ENCODE results near the gene LRRTM4.
A peak's percentile ranks its signal among the peaks of the same experiment; 100 is the strongest.

The LRRTM4 gene

DNA sequence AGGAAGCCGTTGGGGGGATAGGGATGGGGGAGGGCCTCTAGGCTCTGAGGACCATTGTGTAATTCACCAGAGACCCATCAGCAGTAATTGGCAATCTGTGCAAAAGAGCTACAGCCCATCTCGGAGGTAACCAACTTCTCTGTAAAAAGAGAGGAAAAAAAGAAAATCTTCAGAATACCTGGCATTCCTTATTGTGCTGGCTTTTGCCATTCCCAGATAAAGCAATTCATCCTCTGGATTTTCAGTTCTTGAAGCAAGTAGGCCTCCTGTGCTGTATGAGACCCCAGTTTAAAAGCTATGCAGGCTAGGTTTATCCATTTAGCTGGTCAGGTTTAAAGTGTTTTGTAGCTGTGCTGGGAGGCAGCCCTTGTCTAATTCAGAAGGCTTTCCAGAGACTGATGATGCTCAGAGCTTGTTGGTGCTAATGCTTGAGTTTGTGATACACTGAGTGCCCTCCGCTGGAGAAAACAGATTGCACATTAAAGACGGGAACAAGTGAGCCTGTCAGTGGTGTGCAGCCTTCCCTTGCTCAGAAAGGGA, at the start of gene LRRTM4:
Gene LRRTM4 (minus strand): TSS at position 446 of the 540 bp plus-strand sequence.
- in situ Hi-C loops (cut with HindIII; ENCODE audit: low pct_ligation_motif_present, low pct_unique_long_range_greater_than_20kb, low sequenced_read_pairs) = no loop called here
- peak; percentile 12 for DNase-seq

DNA sequence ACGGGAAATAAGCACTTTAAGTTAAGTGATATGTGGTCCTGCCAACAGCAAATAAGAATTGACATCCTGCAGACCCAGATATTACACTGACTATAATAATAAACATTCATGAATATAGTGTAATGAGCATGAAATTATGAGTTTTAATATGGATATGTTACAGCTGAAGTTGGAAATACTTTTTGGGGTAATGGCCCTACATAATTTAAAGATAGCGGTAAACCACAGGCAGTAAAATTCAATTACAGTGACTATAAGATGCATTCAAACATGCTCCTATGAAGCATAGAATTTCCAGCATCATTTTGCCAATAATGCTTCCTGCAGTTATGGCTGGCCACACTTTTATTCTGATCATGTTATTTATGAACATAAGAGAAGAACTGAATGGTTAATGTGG, 49.4 kb upstream of the LRRTM4 start:
- no peak for DNase-seq
- in situ Hi-C loops (cut with HindIII; ENCODE audit: low pct_ligation_motif_present, low pct_unique_long_range_greater_than_20kb, low sequenced_read_pairs) = no loop called here

DNA sequence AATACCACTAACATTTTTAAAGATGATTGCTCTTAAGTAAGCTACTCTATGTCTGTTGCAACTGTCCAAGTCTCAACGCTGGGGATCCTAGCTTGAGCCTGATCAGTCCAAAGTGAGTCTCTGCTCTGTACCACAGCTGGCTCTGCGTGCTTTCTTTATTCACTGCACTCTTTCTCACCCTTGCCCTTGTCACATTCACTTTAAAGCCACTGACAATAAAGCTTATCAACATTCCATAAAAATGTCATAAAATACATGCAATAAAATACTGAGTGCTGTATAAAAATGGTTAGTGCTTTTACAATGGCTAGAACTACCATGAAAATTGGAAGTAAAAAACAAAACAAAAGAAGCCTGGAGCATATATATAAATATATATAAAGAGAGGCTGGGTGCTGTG, 45.5 kb upstream of the LRRTM4 start:
- in situ Hi-C loops (cut with HindIII; ENCODE audit: low pct_ligation_motif_present, low pct_unique_long_range_greater_than_20kb, low sequenced_read_pairs) = no loop called here
- no peak for DNase-seq

DNA sequence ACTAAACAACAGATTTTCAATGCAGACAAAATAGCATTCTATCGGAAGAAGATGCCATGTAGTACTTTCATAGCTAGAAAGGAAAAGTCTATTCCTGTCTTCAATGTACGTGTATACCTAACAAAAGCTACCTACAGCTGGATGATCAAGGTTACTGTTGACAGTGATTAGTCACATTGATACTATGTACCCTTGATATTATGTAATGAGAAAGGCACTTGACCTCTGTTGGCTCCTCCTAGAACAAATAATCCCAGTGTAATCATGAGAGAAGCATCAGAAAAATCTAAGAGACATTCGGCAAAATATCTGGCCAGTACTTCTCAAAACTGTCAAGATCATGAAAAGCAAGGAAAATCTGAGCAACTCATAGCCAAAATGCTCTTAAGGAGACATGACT, 44.4 kb upstream of the LRRTM4 start:
- in situ Hi-C loops (cut with HindIII; ENCODE audit: low pct_ligation_motif_present, low pct_unique_long_range_greater_than_20kb, low sequenced_read_pairs) = no loop called here
- DNase-seq = no peak

DNA sequence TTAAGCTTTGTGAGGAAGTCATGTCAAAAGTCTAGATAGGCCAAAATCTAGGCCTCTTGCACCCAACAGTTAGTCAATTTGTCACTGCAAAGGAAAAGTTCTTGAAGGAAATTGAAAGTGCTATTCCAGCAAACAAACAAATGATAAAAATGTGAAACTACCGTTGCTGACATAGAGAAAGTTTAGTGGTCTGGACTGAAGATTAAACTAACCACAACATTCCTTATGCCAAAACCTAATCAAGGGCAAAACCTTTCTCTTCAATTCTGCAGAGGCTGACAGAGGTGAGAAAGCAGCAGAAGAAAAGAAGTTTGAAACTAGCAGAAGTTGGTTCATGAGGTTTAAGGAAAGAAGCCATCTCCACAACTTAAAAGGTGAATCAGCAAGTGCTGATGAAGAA, 44.0 kb upstream of the LRRTM4 start:
- DNase-seq = no peak
- in situ Hi-C loops (cut with HindIII; ENCODE audit: low pct_ligation_motif_present, low pct_unique_long_range_greater_than_20kb, low sequenced_read_pairs) = no loop called here

DNA sequence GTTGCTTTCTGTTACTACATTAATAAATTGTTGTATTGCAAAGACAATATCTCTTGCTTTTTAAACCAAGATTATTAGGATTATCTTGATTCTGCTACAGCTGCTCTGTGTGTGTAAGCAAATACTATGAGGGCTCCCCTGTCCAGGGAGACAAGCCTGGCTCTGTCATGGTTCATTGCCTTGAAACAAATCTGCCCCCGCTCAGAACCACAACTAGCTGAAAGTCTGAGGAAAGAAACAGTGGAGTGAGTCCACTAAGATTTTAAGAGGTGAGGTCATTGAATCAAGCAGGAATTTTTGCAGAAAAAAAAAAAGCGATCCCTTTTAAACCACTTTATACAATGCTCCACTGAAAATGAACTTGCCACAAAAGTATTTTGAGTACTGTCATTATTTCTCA, 30.8 kb upstream of the LRRTM4 start:
- peak; percentile 86 for DNase-seq
- in situ Hi-C loops (cut with HindIII; ENCODE audit: low pct_ligation_motif_present, low pct_unique_long_range_greater_than_20kb, low sequenced_read_pairs) = no loop called here

DNA sequence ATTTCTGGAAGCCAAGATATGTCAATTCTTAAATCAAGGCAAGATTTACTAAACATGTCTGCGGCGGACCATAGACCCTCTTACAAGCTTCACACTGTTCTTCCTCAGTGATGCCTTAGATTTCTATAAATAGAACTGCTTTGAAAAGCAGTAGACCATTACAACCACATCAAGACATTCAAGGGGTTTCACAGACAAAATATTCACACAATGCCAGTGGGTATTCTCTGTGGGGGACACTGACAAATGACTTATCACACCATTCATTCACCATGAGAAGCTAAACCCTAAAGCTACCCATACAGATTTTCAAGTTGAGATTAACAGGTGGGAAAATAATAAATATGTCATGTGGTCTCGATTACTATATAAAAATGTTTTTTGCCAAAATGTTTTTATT, 15.9 kb upstream of the LRRTM4 start:
- in situ Hi-C loops (cut with HindIII; ENCODE audit: low pct_ligation_motif_present, low pct_unique_long_range_greater_than_20kb, low sequenced_read_pairs) = no loop called here
- DNase-seq = no peak

DNA sequence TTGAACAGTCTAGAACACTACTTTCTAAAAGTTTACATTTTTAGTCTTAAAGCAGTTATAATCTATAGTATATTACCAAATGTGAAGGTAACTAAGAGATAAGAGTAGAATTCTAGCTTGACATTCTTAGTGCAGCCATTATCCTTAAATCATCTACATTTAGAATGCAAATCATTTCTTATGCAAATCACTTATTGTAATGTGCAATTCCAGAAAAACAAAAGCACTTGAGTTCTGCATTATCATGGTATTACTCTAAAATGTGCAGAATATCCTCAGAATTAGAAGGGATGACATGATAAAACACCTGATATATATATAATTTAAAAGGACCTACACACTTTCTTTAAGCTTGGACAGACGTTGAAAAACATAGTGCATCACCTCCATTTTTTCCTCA, 712 bp upstream of the LRRTM4 start:
- in situ Hi-C loops (cut with HindIII; ENCODE audit: low pct_ligation_motif_present, low pct_unique_long_range_greater_than_20kb, low sequenced_read_pairs) = no loop called here
- DNase-seq = no peak

DNA sequence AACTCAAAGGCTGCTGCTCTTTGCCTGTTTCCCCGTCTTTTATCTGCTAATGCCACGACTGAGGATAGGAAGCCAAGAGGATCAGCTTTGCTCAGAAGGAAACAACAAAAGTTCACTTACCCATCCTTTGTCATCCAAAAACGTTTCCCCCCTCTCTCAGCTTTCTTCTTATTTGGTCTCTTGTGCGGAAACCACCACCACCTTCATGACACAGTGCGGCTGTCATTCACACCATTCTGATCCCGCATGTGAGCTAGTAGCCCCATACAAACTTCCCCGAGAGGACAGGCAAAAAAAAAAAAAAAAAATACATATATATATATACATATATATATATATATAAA, 656 bp downstream of the LRRTM4 start:
- DNase-seq = no peak
- in situ Hi-C loops (cut with HindIII; ENCODE audit: low pct_ligation_motif_present, low pct_unique_long_range_greater_than_20kb, low sequenced_read_pairs) = no loop called here

DNA sequence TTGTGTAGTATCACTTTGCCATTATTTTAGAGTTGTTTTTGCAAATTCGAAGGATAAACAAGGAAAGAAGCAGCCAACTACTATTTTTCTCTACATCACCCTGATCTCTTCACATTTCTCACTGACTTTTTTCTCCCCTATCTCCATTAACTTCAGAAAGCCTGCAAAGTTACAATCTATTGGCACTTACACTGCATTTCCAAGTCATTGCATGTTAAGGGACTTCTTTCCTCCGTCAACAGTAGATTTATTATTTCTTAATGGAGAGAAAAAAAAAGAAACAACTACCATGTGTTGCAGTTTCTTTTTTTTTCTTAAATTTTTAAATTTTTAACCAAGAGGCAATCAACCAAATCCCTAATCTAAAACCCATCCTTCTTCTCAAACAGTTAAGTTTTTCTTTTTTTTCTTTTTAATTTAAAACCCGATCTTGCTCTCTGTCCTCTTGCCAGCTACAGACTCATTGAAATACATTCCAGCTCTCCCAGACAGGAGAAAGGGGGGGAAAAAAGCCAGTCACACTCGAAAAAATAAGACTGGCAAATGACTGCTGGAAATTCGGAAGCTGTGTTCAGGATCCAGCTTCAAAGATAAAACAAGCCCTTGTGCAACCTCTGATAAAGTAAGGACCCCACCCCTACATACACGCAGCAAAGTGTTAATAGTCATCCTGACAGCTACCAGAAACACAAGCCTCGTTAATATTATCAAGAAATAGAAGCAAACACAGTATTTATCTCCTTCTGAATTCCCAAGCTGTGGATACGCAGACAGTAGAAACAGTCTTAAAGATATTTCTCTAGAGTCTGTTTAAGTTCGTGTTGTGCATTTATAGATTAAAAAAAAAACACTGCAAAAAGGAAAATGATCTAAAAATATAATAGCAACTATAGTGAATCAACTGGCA, 1.3 kb downstream of the LRRTM4 start:
- no peak for DNase-seq
- in situ Hi-C loops (cut with HindIII; ENCODE audit: low pct_ligation_motif_present, low pct_unique_long_range_greater_than_20kb, low sequenced_read_pairs) = no loop called here

DNA sequence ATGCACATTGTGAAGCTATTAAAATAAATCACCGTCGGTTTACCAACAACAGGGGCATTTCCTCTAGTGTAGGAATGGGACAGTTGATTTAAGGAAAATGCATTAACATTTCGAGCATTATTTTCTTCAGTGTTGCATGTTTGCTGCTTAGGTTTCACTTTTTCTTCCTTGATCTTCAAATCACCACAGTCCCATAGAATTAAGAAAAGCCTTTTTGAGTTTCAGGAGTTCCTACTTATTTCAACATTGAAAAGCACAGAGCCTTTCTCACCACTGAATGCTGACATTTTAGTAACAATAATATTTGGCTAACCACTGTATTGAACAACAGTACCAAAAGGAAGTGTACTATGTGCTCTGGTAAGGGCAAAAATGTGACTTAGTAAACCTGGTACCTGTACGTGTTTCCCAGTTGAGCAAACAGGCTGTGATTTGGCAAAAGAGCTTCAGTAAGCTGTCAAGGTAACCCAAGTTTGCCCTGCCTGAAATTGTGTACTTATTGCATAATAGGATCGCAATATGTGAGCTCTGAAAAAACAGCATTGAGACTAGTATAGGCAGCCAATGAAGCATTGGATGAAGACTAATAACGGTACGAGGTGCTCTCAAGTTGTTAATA, 2.2 kb downstream of the LRRTM4 start:
- in situ Hi-C loops (cut with HindIII; ENCODE audit: low pct_ligation_motif_present, low pct_unique_long_range_greater_than_20kb, low sequenced_read_pairs) = no loop called here
- DNase-seq = no peak

DNA sequence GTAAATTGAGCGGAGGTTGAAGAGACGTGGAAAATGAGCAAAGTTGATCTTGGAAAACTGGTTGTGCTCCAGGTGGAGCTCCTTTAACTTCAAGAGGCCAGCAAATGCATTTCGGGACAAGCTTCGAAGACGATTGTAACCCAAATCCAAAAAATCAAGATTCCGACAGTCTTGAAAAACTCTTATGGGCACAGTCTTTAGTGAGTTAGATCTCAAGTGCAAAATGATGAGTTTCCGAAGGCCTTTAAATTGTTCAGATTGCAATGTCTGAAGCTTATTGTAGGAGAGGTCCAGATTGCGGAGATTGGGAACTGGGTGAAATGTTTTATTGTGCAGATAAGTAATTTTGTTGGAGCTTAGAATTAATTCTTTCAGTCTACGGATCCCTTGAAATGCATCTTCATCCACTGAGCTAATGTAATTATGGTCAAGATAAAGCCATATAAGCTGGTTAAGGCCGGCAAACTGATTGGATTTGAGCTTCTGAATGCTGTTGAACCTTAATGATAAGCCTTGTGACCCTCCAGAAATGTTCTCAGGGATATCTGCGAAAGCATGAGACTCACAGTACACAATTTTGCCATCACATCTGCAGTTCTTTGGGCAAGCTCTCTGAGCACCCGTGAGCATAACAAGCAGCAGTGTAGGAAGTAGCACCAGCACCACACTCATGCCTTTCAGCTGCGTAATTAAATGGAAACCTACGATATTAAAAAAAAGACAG, 2.9 kb downstream of the LRRTM4 start:
- no peak for DNase-seq

DNA sequence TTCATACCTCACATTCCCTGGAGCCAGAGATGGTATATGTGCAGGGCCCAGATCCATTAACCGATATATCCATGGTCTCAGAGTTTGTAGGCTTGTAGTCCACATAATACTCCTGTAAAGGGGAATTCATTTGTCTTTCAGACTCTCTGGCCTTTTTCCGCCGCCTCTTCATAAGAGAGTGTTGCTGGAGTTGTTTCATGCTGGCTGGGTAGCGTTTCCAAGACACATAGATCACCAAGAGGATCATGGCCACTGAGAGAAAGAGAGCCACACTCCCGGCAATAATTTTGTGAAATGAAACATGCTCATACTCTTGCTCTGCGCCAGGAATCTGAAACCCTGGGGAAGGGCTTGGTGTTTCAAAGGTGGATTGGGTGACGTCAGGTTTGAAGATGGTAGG, 3.9 kb downstream of the LRRTM4 start:
- DNase-seq = no peak
- in situ Hi-C loops (cut with HindIII; ENCODE audit: low pct_ligation_motif_present, low pct_unique_long_range_greater_than_20kb, low sequenced_read_pairs) = no loop called here

More for the DNA sequence above, 2.9 kb downstream of the LRRTM4 start:
- in situ Hi-C loops (cut with HindIII; ENCODE audit: low pct_ligation_motif_present, low pct_unique_long_range_greater_than_20kb, low sequenced_read_pairs) = no loop called here

DNA sequence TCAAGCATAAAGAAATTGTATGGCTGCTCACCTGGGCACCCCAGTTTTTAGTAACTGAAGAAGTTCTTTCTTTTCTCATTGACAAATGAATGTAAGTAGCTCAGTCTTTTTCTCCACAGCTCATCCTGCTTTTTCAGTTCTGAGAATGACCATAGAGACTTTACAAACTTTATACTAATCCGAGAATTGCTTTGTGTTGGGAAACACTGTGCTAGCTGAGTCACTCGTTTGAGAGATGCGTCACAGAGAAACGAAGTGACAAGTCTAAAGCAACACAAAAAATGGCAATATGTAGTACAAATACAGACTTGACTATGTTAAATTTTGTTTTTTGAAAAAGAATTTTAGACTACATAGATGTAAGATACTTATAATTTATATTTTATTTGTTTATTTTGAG, 9.0 kb downstream of the LRRTM4 start:
- in situ Hi-C loops (cut with HindIII; ENCODE audit: low pct_ligation_motif_present, low pct_unique_long_range_greater_than_20kb, low sequenced_read_pairs) = no loop called here
- peak; percentile 49 for DNase-seq

DNA sequence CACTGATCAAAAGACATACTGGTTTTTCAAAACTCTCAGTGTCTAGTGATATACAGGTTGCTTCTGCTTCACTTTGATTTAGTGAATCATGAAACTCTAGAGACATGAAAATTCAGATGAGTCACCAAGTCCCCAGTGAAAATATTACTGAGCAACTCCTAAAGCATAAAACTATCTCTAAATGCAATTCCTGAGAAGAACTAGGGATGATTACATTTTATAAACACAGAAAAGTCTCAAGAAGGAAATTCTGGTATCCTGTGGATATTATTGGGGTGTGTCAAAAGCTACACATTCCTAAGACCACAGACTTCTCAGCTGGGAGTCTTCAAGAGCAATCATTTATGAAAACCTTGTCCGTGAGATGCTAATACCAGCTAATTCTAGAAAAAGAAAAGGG, 9.7 kb downstream of the LRRTM4 start:
- in situ Hi-C loops (cut with HindIII; ENCODE audit: low pct_ligation_motif_present, low pct_unique_long_range_greater_than_20kb, low sequenced_read_pairs) = no loop called here
- DNase-seq = peak; percentile 49

DNA sequence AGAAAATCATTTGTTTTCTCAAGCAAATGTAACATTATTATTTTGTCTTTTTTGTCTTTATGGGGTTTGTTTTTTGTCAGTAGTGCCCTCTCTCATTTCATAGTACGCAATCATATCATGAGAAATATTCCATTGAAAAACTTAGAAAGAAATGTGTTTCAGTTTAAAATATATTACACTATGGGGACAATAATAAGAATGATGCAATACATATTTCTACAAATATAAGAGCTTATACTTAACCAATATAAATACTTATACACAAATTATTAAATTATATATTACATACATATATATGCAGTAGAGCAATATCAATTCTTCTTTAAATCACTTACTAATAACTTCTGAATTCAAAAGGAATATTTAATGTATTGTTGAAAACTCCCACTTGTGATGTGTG, 13.7 kb downstream of the LRRTM4 start:
- in situ Hi-C loops (cut with HindIII; ENCODE audit: low pct_ligation_motif_present, low pct_unique_long_range_greater_than_20kb, low sequenced_read_pairs) = no loop called here
- DNase-seq = no peak

DNA sequence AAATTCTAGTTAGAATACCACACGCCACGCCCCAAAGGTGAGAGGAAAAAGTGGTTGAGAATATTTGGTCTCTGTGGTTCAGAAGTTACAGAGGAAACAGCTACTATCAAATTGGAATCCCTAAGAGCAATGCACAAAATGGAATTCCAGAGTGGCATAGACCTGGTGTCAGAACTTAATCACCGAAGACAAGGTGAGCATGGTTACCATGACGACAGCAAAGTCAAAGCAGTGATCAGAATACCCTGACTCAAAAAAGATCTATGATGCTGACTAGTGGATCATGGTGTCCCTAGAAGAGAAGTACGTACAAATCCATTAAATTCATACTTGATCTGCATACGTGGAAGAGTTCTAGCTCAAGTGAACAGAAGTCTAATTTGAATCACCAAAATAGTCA, 14.5 kb downstream of the LRRTM4 start:
- no peak for DNase-seq
- in situ Hi-C loops (cut with HindIII; ENCODE audit: low pct_ligation_motif_present, low pct_unique_long_range_greater_than_20kb, low sequenced_read_pairs) = no loop called here

DNA sequence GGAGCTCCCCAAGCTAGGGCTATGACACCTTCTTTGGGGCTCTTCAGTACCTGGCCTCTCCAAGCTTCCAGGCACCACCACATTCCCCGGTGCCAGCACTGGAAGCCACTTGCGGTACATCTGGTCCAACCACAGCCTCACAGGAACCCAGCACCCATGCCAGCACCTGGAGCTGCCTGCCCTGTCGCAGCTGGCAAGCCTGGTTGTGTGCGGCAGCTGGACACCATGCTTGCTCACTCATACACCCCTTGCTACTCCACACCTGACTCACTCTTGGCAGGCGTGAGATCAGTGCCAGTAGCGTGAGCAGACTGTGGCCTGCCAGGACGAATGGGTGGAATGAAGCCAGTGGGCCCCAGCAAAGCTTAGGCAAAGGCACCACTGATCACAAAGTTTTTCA, 34.0 kb downstream of the LRRTM4 start:
- DNase-seq = no peak
- in situ Hi-C loops (cut with HindIII; ENCODE audit: low pct_ligation_motif_present, low pct_unique_long_range_greater_than_20kb, low sequenced_read_pairs) = no loop called here

DNA sequence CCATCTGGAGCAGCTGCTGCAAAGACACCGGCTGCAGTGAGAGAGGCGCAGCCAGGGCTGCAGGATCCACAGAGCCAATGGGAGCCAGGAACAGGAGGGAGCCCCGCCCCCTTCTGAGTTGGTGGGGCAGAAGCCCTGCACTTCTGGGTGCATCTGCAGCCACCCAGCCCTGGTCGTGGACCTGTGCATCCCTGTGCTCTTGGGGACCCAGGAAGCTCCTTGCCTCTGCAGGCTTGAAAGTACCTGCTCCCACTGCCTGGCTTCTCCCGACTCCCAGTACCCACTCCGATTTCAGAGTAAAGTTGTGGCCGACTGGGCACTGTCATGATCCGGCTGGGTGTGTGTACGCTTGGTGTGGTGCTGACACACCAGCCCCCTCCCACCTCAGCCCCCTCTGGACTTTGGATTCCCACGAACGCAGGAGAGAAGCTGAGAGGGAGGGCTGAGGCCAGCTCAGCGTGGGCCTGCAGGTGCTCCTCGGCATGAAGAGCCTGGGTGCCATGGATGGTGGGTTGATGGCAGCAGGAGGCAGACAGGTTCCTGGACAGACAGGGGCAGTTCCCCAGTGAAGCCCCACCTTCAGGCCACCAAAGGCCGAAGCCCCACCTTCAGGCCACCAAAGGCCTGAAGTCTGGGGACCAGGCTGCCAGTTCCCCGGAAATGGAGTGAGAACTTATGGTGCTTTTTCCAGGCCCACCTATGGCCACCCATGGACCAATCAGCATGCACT, 34.9 kb downstream of the LRRTM4 start:
- no peak for DNase-seq

More for the DNA sequence above, 34.9 kb downstream of the LRRTM4 start:
- in situ Hi-C loops (cut with HindIII; ENCODE audit: low pct_ligation_motif_present, low pct_unique_long_range_greater_than_20kb, low sequenced_read_pairs) = no loop called here

All from ACHN (cell line).